Liver (tissue), 9 donors: Measurements from ENCODE around the gene ASXL1. TPM values are rescaled to one million over a fixed set of nuclear protein-coding genes. Genes with fewer than 3 reads are reported as not detected.

Source experiments
- DNase-seq: peaks from one replicate; pipeline ENCODE4 v3.0.0-alpha.2; 2017; ENCODE audit warnings: low spot score
- H3K27ac ChIP-seq, 2 donors: one replicate each; pipeline ENCODE4 v1.7.0; 2013; ENCODE audit warnings: inconsistent platforms in 2 of 2, low read length in 2 of 2, control low read depth in 1 of 2, low read depth in 1 of 2, mild to moderate bottlenecking in 1 of 2
- H3K27me3 ChIP-seq, 4 donors: one replicate each; pipeline versions ENCODE4 v1.6.1 to v1.7.0; 2013; ENCODE audit warnings: low read length in 3 of 4, inconsistent platforms in 1 of 4, mild to moderate bottlenecking in 1 of 4, moderate library complexity in 1 of 4; ENCODE audit not compliant: control insufficient read depth in 4 of 4, insufficient read depth in 4 of 4
- H3K36me3 ChIP-seq, 4 donors: one replicate each; pipeline versions ENCODE4 v1.6.1 to v1.7.0; 2013; ENCODE audit warnings: low read length in 3 of 4, mild to moderate bottlenecking in 3 of 4, low read depth in 1 of 4, moderate library complexity in 1 of 4; ENCODE audit not compliant: control insufficient read depth in 4 of 4, insufficient read depth in 3 of 4
- H3K4me1 ChIP-seq, 4 donors: one replicate each; pipeline versions ENCODE4 v1.6.1 to v1.7.0; 2013; ENCODE audit warnings: low read length in 3 of 4, mild to moderate bottlenecking in 3 of 4, moderate library complexity in 1 of 4; ENCODE audit not compliant: control insufficient read depth in 4 of 4, insufficient read depth in 4 of 4
- H3K4me3 ChIP-seq, 3 donors: one replicate each; pipeline versions ENCODE4 v1.6.1 to v1.7.0; 2013; ENCODE audit warnings: low read length in 3 of 3, control low read depth in 1 of 3, low read depth in 1 of 3, mild to moderate bottlenecking in 1 of 3
- H3K9ac ChIP-seq, 2 donors: one replicate each; pipeline ENCODE4 v1.7.0; 2013; ENCODE audit warnings: low read length in 2 of 2, mild to moderate bottlenecking in 2 of 2, moderate library complexity in 2 of 2, control low read depth in 1 of 2, low read depth in 1 of 2
- H3K9me3 ChIP-seq, 4 donors: one replicate each; pipeline versions ENCODE4 v1.6.1 to v1.7.0; 2013; ENCODE audit warnings: low read length in 3 of 4; ENCODE audit not compliant: control insufficient read depth in 4 of 4
- EGR1 ChIP-seq, 2 donors: IDR thresholded peaks; 2 replicates each; pipeline ENCODE4 v1.6.1; 2016 to 2018; ENCODE audit warnings: antibody characterized with exemption in 2 of 2, low read depth in 2 of 2
- FOXA1 ChIP-seq: IDR thresholded peaks from 2 replicates; pipeline ENCODE4 v1.6.1; 2016; ENCODE audit warnings: antibody characterized with exemption
- FOXA2 ChIP-seq: IDR thresholded peaks from 2 replicates; pipeline ENCODE4 v1.6.1; 2016; ENCODE audit warnings: antibody characterized with exemption
- GABPA ChIP-seq, 2 donors: IDR thresholded peaks in 1 of 2; conservative IDR thresholded peaks in 1 of 2; 2 replicates each; pipeline ENCODE4 v1.6.1; 2016; ENCODE audit warnings: antibody characterized with exemption in 2 of 2, mild to moderate bottlenecking in 1 of 2, moderate library complexity in 1 of 2
- HNF4A ChIP-seq, 2 donors: conservative IDR thresholded peaks; 2 replicates each; pipeline ENCODE4 v1.6.1; 2016; ENCODE audit warnings: antibody characterized with exemption in 2 of 2, mild to moderate bottlenecking in 2 of 2
- HNF4G ChIP-seq: IDR thresholded peaks from 2 replicates; pipeline ENCODE4 v1.6.1; 2016; ENCODE audit warnings: antibody characterized with exemption
- JUND ChIP-seq, 2 donors: IDR thresholded peaks; 2 replicates each; pipeline ENCODE4 v1.6.1; 2016; ENCODE audit warnings: antibody characterized with exemption in 2 of 2
- NR2F2 ChIP-seq: IDR thresholded peaks from 2 replicates; pipeline ENCODE4 v1.6.1; 2016; ENCODE audit warnings: antibody characterized with exemption
- RAD21 ChIP-seq, 2 donors: IDR thresholded peaks; 2 replicates each; pipeline ENCODE4 v1.6.1; 2016; ENCODE audit warnings: antibody characterized with exemption in 2 of 2, mild to moderate bottlenecking in 2 of 2
- RXRA ChIP-seq, 2 donors: IDR thresholded peaks; 2 replicates each; pipeline ENCODE4 v1.6.1; 2017 to 2018; ENCODE audit warnings: antibody characterized with exemption in 2 of 2, mild to moderate bottlenecking in 1 of 2
- SP1 ChIP-seq: IDR thresholded peaks from 2 replicates; pipeline ENCODE4 v1.6.1; 2018; ENCODE audit warnings: antibody characterized with exemption, mild to moderate bottlenecking
- TAF1 ChIP-seq: conservative IDR thresholded peaks from 2 replicates; pipeline ENCODE4 v1.6.1; 2016; ENCODE audit warnings: antibody characterized with exemption, mild to moderate bottlenecking
- YY1 ChIP-seq: IDR thresholded peaks from 2 replicates; pipeline ENCODE4 v1.6.1; 2016; ENCODE audit warnings: antibody characterized with exemption, mild to moderate bottlenecking
- WGBS: extraction: QIAGEN DNeasy Blood & Tissue Kit; methylation state at CpG from one replicate; pipeline ENCODE4 v1.1.7; 2013; 5-methylcytosine and 5-hydroxymethylcytosine counted together
- polyA plus RNA-seq, 2 donors: library from polyadenylated mRNA; stranded (reverse) in 1 of 2; unstranded in 1 of 2; fragments of 200-250 nt in 1 of 2; fragments of >200 nt in 1 of 2; fragmentation: Nextera tagmentation in 1 of 2; extraction: Ambion mirVana in 1 of 2; gene quantifications; one replicate each; pipeline versions ENCODE4 v1.2.1 to v1.2.3, GENCODE V29; 2013 to 2015
- total RNA-seq, 2 donors: library from RNA; depleted of rRNA; stranded (reverse); fragments of >200 nt; gene quantifications; one replicate each; pipeline ENCODE4 v1.2.3, GENCODE V29; 2014
- TF ChIP-seq, protein P1 (sequence below): IDR thresholded peaks from 2 replicates; pipeline ENCODE4 v1.6.1; 2016; ENCODE audit warnings: antibody characterized with exemption
- TF ChIP-seq, protein P2 (sequence below): fragments of 150-350 bp; IDR thresholded peaks from 2 replicates; pipeline ENCODE4 v1.5.1; 2017; ENCODE audit warnings: improper control_type of control experiment, low read depth, low read length; ENCODE audit not compliant: missing input control
- TF ChIP-seq, protein P3 (sequence below): IDR thresholded peaks from 2 replicates; pipeline ENCODE4 v1.6.1; 2016; ENCODE audit warnings: antibody characterized with exemption
- TF ChIP-seq, protein P4 (sequence below): IDR thresholded peaks from 2 replicates; pipeline ENCODE4 v1.6.1; 2016; ENCODE audit warnings: antibody characterized with exemption, mild to moderate bottlenecking
- TF ChIP-seq, protein P5 (sequence below): IDR thresholded peaks from 2 replicates; pipeline ENCODE4 v1.6.1; 2016; ENCODE audit warnings: antibody characterized with exemption
- donor health status: healthy.
- donor health status: healthy.
- donor health status: healthy.
- donor health status: healthy.
- donor health status: healthy.

Gene ASXL1
- total and polyA plus RNA-seq, 4 donors: 13.4 to 61.3 (median 24.5) TPM

DNA sequence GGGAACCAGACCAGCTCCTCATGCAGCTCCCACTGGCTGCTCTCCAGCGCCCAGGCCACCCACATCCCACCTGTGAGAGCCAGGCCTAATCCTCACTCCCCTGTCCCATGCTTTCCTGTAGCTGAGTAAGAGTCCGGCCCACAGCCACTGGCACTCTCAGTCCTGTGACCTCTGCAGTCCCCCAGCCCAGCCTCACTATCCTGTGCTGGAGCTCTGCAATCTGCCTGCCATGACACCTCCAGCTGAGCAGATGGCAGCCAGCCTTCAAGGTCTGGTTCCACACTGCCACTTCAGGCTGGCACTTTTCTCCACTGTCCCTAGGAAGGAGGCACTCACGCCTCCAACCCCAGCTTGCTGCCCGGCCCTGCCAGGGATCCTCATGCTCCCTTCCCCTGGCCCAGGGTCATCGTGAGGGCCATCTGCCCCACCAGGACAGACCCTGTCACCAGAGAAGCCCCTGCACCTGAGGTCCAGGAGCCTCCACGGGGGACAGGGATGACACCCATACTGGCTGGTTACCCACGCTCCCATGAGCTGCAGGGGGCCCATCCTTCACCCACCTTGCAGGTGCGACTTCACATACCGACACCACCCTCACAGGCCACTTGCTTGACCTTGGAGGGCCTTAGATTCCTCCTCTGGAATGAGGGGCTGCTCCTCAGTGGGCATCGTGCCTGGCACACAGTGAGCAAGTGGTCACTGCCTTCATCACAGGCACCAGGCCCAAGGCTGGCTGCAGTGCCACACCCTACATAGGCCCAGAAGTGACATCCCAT is 100.1 kb downstream of the ASXL1 start:
- H3K36me3 ChIP-seq: peaks cover 0 to 15% (median 2%) of the 10 kb centered on the region in 4 donors
- DNase-seq: no peak
- H3K27ac ChIP-seq: no peak overlapping the region
- H3K9ac ChIP-seq: no peak overlapping the region
- no peaks in the 10 kb centered on the region for H3K9me3 ChIP-seq
- TF ChIP-seq TAF1 (no peak), JUND (IDR thresholded peaks at IDR 0.05) (no peak), RXRA (IDR thresholded peaks at IDR 0.05) (no peak), NR2F2 (no peak), GABPA (IDR thresholded peaks at IDR 0.05 in 1 of 2, conservative IDR thresholded peaks at IDR 0.05 in 1 of 2) (no peak), HNF4G (no peak), FOXA1 (no peak), HNF4A (conservative IDR thresholded peaks at IDR 0.05) (no peak), SP1 (no peak), YY1 (no peak), EGR1 (IDR thresholded peaks at IDR 0.05; ENCODE audit: low read depth in 2 of 2) (no peak), RAD21 (IDR thresholded peaks at IDR 0.05) (no peak), FOXA2 (no peak)
- TF ChIP-seq, protein P1, sequence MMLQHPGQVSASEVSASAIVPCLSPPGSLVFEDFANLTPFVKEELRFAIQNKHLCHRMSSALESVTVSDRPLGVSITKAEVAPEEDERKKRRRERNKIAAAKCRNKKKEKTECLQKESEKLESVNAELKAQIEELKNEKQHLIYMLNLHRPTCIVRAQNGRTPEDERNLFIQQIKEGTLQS: no peak
- TF ChIP-seq, protein P2, sequence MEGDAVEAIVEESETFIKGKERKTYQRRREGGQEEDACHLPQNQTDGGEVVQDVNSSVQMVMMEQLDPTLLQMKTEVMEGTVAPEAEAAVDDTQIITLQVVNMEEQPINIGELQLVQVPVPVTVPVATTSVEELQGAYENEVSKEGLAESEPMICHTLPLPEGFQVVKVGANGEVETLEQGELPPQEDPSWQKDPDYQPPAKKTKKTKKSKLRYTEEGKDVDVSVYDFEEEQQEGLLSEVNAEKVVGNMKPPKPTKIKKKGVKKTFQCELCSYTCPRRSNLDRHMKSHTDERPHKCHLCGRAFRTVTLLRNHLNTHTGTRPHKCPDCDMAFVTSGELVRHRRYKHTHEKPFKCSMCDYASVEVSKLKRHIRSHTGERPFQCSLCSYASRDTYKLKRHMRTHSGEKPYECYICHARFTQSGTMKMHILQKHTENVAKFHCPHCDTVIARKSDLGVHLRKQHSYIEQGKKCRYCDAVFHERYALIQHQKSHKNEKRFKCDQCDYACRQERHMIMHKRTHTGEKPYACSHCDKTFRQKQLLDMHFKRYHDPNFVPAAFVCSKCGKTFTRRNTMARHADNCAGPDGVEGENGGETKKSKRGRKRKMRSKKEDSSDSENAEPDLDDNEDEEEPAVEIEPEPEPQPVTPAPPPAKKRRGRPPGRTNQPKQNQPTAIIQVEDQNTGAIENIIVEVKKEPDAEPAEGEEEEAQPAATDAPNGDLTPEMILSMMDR: no peak
- TF ChIP-seq, protein P3, sequence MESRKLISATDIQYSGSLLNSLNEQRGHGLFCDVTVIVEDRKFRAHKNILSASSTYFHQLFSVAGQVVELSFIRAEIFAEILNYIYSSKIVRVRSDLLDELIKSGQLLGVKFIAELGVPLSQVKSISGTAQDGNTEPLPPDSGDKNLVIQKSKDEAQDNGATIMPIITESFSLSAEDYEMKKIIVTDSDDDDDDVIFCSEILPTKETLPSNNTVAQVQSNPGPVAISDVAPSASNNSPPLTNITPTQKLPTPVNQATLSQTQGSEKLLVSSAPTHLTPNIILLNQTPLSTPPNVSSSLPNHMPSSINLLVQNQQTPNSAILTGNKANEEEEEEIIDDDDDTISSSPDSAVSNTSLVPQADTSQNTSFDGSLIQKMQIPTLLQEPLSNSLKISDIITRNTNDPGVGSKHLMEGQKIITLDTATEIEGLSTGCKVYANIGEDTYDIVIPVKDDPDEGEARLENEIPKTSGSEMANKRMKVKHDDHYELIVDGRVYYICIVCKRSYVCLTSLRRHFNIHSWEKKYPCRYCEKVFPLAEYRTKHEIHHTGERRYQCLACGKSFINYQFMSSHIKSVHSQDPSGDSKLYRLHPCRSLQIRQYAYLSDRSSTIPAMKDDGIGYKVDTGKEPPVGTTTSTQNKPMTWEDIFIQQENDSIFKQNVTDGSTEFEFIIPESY: no peak
- TF ChIP-seq, protein P4, sequence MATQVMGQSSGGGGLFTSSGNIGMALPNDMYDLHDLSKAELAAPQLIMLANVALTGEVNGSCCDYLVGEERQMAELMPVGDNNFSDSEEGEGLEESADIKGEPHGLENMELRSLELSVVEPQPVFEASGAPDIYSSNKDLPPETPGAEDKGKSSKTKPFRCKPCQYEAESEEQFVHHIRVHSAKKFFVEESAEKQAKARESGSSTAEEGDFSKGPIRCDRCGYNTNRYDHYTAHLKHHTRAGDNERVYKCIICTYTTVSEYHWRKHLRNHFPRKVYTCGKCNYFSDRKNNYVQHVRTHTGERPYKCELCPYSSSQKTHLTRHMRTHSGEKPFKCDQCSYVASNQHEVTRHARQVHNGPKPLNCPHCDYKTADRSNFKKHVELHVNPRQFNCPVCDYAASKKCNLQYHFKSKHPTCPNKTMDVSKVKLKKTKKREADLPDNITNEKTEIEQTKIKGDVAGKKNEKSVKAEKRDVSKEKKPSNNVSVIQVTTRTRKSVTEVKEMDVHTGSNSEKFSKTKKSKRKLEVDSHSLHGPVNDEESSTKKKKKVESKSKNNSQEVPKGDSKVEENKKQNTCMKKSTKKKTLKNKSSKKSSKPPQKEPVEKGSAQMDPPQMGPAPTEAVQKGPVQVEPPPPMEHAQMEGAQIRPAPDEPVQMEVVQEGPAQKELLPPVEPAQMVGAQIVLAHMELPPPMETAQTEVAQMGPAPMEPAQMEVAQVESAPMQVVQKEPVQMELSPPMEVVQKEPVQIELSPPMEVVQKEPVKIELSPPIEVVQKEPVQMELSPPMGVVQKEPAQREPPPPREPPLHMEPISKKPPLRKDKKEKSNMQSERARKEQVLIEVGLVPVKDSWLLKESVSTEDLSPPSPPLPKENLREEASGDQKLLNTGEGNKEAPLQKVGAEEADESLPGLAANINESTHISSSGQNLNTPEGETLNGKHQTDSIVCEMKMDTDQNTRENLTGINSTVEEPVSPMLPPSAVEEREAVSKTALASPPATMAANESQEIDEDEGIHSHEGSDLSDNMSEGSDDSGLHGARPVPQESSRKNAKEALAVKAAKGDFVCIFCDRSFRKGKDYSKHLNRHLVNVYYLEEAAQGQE: no peak
- TF ChIP-seq, protein P5, sequence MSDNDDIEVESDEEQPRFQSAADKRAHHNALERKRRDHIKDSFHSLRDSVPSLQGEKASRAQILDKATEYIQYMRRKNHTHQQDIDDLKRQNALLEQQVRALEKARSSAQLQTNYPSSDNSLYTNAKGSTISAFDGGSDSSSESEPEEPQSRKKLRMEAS: no peak
- WGBS: 91% methylated on average over 10 of the region's 10 CpGs
- peaks cover 2 to 19% (median 10%) of the 10 kb centered on the region in 4 donors for H3K4me1 ChIP-seq
- H3K4me3 ChIP-seq: no peak overlapping the region
- H3K27me3 ChIP-seq: no peaks in the 10 kb centered on the region
